Raji (cell line): ENCODE results near the gene SNRNP25.

ENCODE experiments used
- POLR2A ChIP-seq: IDR thresholded peaks from 2 replicates; pipeline ENCODE4 v1.6.1; 2011; ENCODE audit warnings: low read depth, low read length, control low read depth; ENCODE audit not compliant: insufficient read depth

The SNRNP25 gene

DNA sequence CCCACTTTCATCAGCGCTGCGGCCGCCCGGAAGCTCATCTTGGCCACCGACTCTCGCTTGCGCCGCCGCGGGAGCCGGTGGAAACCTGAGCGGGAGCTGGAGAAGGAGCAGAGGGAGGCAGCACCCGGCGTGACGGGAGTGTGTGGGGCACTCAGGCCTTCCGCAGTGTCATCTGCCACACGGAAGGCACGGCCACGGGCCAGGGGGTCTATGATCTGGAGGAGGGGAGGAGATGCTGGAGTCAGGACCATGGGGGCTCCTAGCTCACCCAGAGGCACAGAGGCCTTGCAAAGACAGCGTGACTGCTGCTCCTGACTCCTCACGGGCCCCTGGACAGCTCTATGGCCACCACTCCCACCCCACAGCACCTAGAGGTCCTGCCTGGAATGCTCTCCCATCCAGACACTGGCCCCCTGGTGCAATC is 9.4 kb downstream of the SNRNP25 start:
- TF ChIP-seq POLR2A, result no peak

DNA sequence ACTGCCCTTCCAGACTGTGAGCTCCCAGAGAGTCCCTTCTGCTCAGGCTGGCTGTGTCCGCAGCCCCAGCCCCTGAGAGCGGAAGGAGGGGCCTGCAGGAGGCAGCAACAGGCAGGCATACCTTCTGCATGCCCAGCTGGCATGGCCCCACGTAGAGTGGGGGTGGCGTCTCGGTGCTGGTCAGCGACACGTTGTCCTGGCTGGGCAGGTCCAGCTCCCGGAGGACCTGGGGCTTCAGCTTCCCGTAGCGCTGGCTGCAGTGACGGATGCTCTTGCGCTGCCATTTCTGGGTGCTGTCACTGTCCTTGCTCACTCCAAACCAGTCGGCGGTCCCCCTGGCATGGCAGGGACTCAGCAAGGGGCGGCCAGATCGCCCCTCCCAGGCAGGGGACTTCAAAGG is 9.8 kb downstream of the SNRNP25 start:
- TF ChIP-seq POLR2A, result no peak

DNA sequence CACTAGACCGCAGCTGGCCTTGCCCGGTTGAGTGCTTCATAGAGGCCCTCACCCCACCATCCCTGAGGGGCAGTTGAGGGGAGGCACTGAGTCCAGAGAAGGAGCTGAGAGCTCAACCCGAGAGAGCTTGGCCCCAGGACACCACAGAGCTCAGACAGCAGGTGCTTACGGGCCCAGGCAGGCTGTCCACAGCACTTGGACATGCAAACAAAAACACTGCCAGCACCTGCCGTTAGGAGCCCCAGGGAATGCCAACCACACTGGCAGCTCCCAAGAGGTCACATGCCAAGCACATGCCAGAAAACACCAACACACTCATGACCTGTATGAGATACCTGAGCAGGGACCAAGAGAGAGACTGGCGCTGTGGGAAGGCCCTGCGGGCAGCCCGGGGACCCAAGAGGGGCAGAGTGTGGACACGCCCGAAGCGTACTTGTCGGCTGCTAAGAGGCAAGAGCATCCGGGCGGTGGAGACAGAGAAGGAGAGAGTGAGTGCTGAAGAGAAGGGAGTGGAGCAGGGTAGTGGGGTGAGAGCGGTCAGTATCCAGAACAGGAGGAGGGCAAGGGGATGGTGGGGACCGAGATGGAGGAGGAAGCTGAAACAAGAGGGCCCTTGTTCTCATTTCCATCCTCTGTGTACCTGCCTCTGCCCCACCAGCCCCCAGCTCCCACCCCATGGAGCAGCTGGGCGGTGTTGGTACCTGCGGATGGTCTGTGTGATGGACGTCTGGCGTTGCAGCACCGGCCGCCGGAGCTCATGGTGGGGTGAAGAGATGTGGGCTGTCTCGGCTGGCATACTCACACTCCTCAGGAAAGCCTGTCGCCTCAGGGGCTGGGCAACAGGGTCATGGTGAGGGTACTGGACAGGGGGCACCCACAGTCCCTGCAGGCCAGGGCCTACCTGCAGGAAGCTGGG is 10.6 kb downstream of the SNRNP25 start:
- no peak for TF ChIP-seq POLR2A

DNA sequence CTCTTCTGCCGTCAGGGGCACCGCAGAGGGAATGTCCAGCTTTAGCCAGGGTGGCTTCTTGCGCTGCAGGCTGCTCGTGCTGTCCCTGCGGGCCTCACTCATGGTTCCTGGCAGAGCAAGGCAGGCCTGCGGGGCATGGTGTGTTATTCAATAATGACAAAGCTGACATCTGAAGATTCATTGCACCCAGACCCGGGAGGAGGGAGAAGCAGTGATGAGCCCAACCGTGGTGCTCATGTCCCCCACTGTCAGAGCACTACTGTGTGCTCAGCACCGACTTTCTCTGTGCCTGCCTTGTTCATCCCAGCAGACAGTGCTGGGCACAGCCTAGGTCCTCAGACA is 11.3 kb downstream of the SNRNP25 start:
- TF ChIP-seq POLR2A, result no peak

DNA sequence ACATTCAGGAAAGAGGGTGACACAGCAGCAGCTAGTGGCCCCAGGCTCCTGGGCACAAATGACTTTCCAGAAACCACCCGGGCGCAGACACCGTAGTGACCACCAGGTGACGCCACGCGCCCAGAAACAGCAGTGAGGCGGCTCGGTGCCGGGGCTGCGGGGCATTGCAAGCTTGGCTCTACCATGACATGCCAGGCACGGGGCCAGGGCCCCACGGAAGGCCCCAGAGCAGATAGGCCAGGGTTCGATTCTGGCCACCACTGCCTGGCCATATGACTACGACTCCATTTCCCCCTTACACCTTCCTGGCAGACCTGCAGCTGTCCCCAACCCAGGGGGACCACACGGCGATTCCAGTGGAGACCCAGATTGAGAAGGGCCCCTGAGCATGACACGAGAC is 12.1 kb downstream of the SNRNP25 start:
- no peak for TF ChIP-seq POLR2A

DNA sequence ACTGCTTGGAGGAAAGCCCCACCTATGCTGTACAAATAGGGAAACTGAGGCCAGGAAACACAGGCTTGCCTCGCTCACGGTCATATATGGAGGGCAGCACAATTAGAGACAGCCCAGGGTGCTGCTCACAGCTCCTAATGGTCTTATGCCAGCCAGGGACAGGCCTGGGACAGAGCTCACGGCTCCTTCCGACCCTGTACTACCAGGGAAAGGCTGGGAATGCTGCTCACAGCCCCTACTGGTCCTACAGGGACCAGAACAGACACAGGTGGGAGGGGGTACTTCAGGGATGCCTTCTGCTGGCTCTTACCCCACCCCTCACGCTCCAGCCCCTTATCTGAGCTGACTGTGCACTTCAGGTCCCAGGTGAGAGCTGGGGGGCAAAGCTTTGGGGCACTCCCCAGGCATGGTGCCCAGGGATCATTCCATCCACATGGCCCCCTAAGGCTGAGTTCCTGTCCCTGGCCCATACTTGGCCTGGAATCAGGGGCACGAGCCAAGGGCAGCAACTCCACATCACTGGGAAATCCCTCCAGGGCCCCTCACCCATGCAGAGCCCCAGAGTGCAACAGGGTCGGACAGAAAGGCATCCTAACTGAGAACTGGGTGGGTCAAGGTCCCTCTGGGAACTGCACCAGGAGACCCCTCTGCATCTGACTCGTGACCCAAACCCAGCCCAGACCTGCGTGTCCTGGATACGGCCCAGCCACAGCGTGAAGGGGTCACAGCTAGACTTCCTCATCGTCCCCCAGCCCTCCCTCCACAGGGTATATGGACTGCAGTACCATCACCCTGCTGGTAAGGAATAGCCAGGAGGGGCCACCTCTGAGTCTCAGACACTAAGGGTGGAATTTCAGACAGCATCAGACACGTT is 12.9 kb downstream of the SNRNP25 start:
- no peak for TF ChIP-seq POLR2A

DNA sequence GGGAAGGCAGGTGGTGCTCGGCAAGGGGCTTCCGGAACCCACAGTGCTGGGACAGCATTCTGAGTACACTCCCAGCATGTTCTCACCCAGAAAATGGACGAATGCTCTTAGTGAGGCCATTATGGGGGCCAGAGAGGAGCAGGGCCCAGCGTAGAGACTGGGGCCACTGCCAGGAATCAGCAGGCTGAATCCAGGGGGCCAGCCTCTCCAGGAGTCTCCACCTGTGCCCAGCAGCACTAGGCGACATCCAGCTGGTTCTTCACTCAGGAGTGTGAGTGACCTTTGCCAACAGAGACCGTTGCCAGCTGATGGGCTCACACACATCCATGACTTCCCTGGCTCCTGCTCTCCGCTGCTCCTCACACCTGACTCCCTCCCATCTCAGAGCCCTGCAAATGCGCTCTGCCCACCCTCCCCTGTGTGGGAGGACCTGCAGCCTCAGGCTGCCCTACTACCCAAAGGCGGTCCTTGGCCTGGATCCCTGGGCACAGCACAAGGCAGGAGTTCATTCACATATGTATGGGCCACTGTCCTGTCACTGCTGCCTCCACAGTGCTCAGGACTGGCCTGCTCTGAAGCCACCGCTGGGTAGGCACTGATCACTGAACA is 13.7 kb downstream of the SNRNP25 start:
- TF ChIP-seq POLR2A, result no peak

DNA sequence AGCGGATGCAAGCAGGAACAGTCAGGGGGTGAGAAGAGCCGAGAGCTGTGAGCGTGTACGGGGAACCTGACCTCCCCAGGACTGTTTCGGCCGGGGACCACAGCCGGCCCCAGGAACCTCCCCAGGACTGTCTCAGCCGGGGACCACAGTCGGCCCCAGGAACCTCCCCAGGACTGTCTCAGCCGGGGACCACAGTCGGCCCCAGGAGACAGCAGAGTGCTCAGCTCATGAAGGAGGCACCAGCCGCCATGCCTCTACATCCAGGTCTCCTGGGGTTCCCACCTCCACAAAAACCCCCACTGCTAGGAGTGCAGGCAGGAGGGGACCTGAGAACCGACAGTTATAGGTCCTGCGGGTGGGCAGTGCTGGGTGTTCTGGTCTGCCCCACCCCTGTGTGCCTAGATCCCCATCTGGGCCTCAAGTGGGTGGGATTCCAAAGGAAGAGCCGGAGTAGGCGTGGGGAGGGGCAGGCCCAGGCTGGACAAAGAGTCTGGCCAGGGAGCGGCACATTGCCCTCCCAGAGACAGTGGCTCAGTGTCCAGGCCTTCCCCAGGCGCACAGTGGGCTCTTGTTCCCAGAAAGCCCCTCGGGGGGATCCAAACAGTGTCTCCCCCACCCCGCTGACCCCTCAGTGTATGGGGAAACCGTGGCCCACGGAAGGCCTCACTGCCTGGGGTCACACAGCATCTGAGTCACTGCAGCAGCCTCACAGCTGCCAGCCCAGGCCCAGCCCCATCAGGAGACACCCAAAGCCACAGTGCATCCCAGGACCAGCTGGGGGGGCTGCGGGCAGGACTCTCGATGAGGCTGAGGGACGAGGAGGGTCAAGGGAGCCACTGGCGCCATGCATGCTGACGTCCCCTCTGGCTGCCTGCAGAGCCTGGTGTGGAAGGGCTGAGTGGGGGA is 14.5 kb downstream of the SNRNP25 start:
- no peak for TF ChIP-seq POLR2A

DNA sequence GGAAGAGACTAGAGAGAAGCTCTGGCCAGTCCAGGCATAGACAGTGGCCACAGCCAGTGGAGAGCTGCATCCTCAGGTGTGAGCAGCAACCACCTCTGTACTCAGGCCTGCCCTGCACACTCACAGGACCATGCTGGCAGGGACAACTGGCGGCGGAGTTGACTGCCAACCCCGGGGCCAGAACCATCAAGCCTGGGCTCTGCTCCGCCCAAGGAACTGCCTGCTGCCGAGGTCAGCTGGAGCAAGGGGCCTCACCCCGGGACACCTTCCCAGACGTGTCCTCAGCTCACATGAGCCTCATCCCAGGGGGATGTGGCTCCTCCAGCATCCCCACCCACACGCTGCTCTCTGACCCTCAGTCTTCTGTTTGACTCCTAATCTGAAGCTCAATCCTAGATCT is 15.6 kb downstream of the SNRNP25 start:
- TF ChIP-seq POLR2A, result no peak

DNA sequence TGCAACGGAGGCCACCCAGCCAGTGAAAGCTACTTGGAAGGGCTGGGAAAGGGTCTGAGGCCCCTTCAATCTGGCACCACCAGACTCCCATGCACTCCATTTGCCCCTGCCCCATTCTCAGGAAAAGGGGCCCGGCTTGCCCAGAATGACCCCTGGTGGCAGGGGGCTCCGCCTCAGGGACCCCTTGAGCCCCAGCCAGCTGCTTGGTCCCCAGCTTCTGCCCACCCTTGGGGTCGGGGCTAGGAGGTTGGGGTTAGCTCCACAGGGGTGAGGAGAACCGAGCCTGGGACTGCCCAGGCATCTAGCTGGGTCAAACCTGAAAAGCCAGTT is 17.5 kb downstream of the SNRNP25 start:
- TF ChIP-seq POLR2A, result no peak

DNA sequence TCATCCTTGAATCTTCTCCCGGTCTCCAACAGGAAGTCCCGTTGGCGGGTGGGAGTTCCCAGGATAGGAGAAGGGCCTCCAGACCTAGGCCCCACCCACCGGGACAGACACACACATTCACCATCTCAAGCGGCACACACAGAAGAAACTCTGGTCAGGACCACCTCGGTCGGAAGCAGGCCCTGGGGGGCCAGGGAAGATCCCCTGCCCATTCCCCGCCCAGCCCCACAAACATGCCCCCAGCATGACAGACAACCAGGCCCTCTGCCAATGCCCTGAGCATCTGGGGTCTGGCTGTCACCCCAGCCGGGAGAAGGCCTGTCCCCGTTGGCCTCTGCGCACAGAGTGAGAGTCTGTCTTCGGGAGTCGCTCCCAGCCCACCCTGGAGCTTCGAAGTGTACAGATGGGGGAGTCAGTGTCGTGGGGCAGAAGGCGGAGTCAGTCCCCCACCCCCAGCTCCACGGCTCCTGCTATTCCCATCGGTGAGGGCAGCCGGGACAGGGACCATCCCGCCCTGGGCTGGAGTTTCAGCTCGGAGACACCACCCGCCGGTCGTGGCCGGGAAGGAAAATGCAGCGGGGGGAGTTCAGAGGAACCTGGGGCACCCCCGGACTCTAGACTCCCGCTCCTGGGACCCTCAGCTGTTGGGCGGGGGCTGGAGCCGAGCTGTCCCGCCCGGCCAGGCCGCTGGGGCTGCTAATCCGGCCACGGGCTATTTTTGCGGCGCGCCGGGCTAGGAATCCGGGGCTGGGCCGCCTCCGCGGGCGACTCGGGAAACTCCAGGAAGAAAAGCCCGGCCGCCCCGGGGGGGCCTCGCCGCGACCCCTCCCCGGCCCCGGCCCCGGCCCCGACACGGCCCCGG is 18.1 kb downstream of the SNRNP25 start:
- no peak for TF ChIP-seq POLR2A

DNA sequence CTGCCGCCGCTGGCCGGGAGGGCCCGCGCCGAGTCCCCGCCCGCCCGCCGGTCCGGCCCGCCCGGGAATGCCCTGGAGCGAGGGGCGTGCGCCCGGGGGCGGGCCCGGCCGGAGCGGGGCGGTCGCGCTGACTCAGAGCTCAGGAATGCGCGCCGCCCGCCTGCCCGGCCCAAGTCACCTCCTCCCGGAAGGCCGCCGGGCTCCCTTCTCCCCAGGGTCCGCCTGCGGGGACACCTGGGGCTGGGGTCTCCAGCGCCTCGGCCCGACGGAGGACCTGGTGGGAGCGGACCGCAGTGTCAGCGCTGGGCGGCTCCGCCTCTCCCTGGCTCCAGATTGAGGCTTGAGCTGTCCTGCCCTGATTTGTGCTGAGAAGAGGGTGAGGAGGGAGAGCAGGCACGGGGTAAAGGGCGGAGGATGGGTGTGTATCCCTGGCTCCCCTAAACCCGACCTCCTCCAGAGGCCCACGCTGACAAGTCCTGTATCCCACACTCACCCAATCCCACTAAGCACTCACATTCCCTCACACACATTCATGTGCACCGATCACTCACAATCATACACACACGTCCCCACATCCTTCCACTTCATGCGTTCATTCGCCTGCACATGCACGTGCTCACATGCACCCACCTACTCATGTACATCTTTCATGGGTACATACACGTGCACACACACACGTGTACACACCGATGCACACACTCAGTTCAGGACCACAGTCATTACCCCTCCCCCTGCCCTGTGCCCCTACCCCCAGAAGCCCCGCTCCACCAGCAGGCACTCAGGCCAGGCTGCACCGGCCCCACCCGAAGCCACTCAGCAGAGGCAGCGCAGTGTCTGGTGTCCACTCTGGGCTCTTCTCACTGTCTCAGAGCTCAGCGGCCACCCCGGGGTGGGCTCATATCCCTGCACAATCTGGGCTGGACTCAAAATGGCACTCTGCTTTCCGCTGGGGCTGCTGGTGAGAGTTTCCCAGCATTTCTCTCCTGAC is 19.2 kb downstream of the SNRNP25 start, which contains the start of gene RHBDF1:
RHBDF1 (minus strand) TSS at position 71 of the 988 bp plus-strand sequence. CDS start 7,616 bp downstream, outside the sequence.
- TF ChIP-seq POLR2A, result no peak
